Activated CD4-positive, CD25-positive, alpha-beta regulatory T cell (primary cell): ENCODE results near the gene GRIN2A.

Experiments used
- DNase-seq, 4 experiments: peaks; one replicate each; lab custom pipeline; 2025; lab: John Stamatoyannopoulos, UW

Gene GRIN2A

GRCh38 chr16:10031473-10031872 lies 150.8 kb downstream of the GRIN2A start:
- DNase-seq, result no peak

DNA sequence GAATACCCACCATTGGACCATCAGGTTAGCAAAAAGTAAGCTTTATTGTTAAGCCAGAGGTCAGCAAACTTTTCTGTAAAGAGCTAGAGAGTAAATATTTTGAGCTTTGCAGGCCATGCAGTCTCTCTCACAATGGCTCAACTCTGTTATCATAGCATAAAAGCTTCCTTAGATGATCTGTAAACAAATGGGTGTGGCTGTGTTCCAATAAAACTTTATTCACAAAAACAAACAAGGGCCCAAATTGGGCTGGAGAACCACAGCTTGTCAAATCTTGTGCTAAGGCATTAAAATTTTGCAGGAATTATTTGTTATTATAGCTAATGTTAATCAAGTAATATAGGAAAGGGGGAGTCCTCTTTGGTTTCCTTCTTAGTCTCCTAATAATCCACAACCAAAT lies 153.6 kb downstream of the GRIN2A start:
- no peak for DNase-seq

GRCh38 chr16:10027553-10027952 lies 154.7 kb downstream of the GRIN2A start:
- DNase-seq, result no peak

DNA sequence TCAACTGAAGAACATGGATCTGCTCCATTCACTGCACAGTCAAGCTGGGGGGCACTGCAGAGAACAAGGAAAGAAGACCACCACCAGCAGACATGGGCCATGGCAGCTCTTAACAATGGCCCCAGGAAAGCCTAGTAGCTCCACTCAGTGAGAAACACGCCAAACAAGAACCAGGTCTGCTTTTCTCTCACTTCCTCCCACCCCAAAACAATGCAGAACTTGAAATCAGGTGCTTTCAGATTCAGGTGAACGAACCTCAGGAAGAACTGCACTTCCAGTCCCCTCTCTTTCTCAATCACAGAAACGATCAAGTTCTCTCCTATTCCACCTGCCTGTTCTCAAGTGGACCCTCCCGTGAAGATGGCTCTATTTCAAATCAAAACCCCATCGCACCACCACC lies 155.6 kb downstream of the GRIN2A start:
- DNase-seq, result no peak

GRCh38 chr16:10022098-10022497 lies 160.1 kb downstream of the GRIN2A start:
- no peak for DNase-seq

GRCh38 chr16:10020866-10021265 lies 161.4 kb downstream of the GRIN2A start:
- DNase-seq, result no peak

DNA sequence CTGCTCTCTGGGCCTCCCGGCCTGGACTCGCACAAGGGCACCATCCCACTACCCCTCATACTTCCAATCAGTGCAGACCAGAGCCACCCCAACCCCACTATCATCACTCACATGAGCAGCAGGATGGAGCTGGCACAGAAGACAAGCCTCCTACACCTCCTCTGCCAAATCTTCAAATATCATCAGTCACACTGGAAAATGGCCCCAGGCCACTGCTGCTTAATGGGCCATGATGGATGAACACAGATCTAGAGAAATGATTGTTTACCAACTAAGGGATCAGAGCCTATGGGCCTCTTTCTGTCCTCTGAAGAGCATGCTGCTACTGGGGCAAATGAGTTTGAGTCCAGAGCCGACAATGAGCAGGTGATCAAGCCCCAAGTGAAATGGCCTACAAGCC lies 165.5 kb downstream of the GRIN2A start:
- DNase-seq, result no peak

GRCh38 chr16:10015397-10015796 lies 166.8 kb downstream of the GRIN2A start:
- no peak for DNase-seq

DNA sequence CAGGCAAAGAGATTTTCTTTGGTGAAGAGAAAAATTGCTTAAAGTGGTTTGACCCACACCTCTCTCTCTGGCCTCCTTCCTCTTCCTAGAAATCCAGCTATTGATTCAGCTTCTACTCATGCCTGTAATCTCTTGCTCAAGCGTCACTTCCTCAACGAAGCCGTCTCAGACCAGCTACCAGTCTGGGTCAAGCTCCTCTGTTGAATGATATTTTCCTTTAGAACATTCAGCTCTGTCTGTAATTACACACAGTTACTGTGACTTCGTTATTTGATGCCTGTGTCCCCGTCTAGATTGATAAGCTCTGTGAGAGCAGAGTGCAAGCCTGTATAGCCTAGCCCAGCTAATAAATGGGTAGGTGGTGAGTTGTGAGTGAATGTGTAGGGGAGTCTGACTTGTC lies 168.5 kb downstream of the GRIN2A start:
- no peak for DNase-seq

DNA sequence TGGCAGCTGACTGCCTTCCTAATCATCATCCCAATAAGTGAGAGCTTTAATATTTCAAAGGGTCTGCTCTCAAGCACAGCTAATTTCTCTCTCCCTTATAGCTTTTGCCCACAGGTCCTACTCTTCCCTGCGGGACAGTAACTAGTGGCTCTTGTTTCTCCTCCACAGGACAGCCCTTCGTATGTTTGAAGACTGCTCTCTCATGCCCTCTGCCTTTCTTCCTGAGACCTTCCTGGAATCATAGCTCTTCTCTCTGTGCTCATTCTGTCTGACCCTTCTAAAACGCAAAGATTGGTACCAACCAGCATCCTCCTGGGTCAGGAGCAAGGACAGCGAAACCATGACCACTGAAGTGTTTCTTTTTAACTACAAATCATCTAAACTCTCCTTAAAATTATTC lies 168.9 kb downstream of the GRIN2A start:
- no peak for DNase-seq

DNA sequence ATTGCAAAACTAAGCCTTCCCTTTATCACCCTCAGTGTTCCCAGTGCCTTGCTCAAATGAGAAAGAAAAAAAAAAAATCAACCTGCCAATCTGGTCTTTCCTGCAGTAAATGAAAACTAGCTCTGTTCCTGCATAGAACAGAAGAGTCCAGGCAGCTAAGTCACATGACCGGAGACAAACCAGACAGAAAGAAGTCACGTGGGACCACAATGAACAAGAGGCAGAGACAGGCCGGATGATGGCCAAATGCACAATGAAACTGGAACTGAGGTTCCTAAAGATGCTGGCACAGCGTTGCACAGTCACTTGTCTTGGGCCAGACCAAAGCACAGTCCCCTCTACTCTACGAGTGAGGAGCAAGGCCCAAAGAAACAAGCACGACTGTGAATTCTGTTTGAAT lies 172.5 kb downstream of the GRIN2A start:
- DNase-seq, result no peak

DNA sequence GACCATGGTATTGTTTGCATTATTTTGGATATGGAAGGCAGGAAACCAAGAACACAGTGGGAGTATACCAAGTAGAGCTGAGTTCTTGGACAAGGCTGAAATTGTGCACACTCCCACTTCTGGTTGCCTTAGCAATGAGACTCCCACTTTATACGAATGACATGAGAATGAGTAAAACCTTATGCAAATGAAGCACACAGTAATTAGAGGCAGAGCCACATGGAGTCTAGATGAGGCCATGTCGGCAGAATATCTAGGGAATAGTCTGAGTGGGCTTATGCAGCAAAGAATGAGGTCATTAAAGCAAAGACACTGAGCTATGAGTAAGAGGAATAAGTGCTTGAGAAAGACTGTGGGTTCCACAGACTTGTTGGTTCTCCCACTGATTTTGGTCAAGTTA lies 178.7 kb downstream of the GRIN2A start:
- no peak for DNase-seq

- no peak for DNase-seq
These were observed 180.9 kb downstream of the GRIN2A start for GRCh38 chr16:10001258-10001775.

DNA sequence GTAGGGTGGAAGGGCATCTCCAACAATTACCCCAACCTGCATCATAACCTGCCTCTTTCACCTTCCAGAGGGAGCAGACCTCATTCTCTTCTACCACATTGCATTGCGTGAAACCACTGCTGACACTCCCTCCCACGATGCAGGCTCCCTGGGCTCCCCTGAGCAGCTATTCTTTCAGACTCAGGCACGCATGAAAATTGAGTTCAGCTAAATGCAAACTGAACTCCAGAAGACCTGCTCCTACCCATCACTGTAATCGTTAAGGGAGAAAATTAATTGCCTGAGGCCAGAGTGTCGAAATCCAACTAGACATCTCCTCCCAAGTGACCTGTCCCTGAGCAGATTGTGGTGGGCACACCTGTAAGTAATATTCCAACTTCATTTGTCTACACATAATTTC lies 186.0 kb downstream of the GRIN2A start:
- no peak for DNase-seq

DNA sequence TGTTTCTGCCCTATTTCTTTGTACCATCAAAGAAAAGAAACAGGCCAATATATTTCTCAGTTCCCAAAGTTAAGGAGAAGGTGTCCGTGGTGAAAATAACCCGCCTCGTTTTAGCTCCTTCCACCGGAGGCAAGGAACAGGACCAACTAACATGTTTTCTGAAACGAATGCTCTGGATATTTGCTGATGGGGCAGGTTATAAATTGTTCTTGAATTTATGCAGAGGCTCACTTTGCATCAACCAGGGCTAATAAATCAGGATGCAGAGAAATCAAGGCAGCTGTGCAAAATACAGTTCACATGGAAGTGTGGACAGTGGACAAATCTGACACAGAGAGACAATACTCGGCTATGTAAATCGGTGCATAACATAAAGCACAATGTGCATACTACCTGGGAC lies 189.8 kb downstream of the GRIN2A start:
- DNase-seq, result no peak

DNA sequence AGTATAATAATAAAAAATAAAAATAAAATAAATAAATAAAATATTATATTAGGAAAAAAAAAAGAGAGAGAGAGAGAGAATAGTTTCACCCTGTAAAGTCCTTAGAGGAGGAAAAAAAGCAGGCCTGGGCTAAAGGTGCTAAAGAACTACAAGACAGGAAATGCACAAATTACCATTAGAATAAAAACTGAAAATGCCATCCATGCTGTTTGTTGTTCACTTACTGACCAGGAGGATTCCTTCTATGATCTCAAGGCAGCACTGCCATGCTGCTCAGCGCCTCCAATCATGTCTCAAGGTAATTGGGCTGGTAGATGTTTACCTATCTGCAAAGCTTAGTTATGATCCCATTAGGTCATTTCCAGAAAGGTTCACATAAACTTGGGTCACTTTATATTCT lies 201.2 kb downstream of the GRIN2A start:
- DNase-seq, result no peak

DNA sequence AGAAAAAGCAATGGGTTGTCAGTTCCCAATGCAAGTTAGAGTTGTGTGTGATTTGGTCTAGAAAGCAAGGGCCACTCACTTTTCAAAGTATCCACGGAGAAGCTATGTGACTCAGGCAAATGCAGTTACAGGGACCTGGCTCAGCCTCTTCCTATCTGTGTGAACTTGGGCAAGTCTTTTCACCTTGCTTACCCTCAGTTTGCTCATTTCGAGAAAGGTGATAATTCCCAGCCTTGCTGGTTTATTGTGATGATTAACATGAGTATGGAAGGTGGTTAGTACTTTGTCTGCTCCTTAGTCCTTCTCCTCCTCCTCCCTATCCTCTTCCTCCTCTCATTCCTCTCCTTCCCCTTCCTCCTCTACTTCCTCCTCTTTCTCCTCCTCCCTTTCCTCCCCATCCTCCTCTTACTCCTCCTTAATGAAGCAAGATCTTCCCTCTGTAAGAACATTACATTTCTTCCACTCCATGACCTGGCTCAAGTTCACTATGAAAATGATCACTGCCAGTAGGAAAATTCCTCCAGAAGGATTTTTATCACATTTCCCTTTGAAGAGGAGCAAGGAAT lies 204.0 kb downstream of the GRIN2A start:
- DNase-seq, result no peak

DNA sequence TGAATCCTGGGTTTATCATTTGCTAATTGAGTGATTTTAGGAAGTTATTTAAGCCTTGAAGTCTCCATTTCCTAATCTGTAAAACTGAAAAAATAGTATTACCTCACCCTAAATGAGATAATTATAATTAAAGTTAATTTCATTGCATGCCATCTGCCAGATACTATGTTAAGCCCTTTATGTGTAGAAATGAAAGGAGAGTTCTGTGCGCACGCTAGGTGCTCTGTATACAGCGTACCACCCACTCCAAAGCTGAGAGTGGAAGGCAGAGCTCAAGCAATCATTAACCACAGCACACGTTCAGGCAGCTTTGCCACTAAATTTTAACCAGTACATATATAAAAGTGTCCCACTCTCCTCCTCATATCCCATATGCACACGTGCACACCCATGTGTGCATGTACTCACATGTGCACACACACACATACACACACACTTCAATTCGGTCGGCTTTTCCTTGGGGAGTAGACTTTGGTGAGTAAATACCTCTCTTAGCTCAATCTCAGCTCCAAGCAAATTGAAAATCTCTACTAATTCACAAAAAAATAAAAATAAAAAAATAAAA lies 204.8 kb downstream of the GRIN2A start:
- DNase-seq, result no peak

- DNase-seq, result no peak
These were observed 205.6 kb downstream of the GRIN2A start for GRCh38 chr16:9976601-9977000.

GRCh38 chr16:9971907-9972306 lies 210.3 kb downstream of the GRIN2A start:
- DNase-seq, result no peak

- no peak for DNase-seq
These were observed 211.4 kb downstream of the GRIN2A start for GRCh38 chr16:9970796-9971195.

DNA sequence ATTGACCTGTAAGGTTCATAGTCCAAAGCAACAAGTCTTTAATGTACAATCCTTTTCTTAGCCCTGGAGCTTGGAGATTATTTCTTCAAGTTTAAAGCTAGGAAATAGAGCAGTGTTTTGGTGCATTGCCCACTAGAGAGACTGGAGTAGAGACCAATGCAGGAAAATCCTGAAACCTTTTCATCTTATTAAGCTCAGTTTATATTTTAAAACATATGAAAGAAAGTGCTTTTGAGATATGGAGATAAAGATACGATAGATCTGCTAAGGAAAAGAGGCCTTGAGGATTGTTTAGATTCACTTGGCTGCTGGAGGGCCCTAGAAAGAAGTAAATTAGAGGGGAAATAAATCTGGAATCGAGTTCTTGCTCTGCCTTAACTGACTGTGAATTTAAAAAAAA lies 212.0 kb downstream of the GRIN2A start:
- no peak for DNase-seq

- DNase-seq, result no peak
These were observed 212.6 kb downstream of the GRIN2A start for GRCh38 chr16:9969580-9969979.

DNA sequence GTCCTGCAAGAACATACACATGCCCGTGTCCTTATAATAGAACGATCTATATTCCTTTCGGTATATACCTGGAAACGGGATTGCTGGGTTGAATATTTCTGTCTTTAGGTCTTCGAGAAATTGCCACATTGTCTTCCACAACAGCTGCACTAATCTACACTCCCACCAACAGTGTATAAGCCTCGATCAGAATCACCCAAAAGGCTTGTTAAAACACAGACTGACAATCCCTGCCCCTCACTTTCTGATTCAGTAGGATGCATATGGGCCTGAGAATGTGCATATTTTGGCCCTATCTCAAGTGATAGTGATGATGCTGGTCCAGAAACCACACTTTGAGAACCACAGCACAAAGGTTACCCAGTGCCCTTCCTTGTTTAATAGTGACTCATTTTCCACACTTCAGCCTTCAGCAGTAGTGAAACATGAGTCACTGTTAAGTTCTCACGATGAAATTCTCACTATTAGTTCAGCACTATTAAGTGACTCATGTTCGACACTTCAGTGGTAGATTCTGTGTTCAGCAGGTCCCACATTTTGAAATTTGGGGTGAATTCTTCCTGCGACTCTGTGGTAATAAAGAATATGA lies 215.6 kb downstream of the GRIN2A start:
- DNase-seq, result no peak
